Breast epithelium (tissue), 4 donors: ENCODE results near the gene GIPC1. TPM values are rescaled to one million over a fixed set of nuclear protein-coding genes. Genes with fewer than 3 reads are reported as not detected.

Experiments
- DNase-seq, 2 donors: peaks; one replicate each; pipeline ENCODE4 v3.0.0-alpha.2; 2019; ENCODE audit warnings: low spot score in 2 of 2
- H3K27ac ChIP-seq, 2 donors: fragments of 200-600 bp; sonication (generic) in 1 of 2; one replicate each; pipeline ENCODE4 v1.5.1; 2016 to 2019; ENCODE audit warnings: mild to moderate bottlenecking in 1 of 2
- H3K27me3 ChIP-seq, 2 donors: fragments of 200-600 bp; sonication (generic) in 1 of 2; one replicate each; pipeline versions ENCODE4 v1.5.1 to v1.6.0; 2017 to 2019; ENCODE audit warnings: control low read depth in 1 of 2, mild to moderate bottlenecking in 1 of 2
- H3K36me3 ChIP-seq: fragments of 200-600 bp; one replicate; pipeline ENCODE4 v1.5.1; 2019
- H3K4me1 ChIP-seq, 2 donors: fragments of 200-600 bp; sonication (generic); one replicate each; pipeline ENCODE4 v1.5.1; 2016 to 2019; ENCODE audit warnings: control low read depth in 1 of 2
- H3K4me3 ChIP-seq, 3 donors: fragments of 200-600 bp; sonication (generic); 1 replicate in 2 of 3; 2 replicates in 1 of 3; pipeline ENCODE4 v1.5.1; 2016 to 2019; ENCODE audit warnings: mild to moderate bottlenecking in 3 of 3, moderate library complexity in 2 of 3
- H3K9me3 ChIP-seq, 2 donors: fragments of 200-600 bp; sonication (generic) in 1 of 2; one replicate each; pipeline ENCODE4 v1.5.1; 2016 to 2019; ENCODE audit warnings: control low read depth in 1 of 2
- POLR2A ChIP-seq: fragments of 450-650 bp; IDR thresholded peaks from one replicate; pipeline ENCODE4 v1.6.1; 2016; ENCODE audit warnings: antibody characterized with exemption, mild to moderate bottlenecking, moderate library complexity
- POLR2AphosphoS5 ChIP-seq, 3 donors: sonication (generic); formaldehyde crosslinking; IDR thresholded peaks; one replicate each; pipeline ENCODE4 v1.6.1; 2017; ENCODE audit warnings: antibody characterized with exemption in 3 of 3
- intact Hi-C: fragments of 100-400 bp; cut with DNase I; formaldehyde crosslinking; loops from one replicate; pipeline ENCODE4 v1.15.1; 2023; ENCODE audit warnings: low total_unique reads
- total RNA-seq, 3 donors: library from RNA; depleted of rRNA; stranded (reverse); fragments of >200 nt; gene quantifications; one replicate each; pipeline ENCODE4 v1.1.0, GENCODE V29; 2016
- TF ChIP-seq, protein P1 (sequence below), 3 donors: fragments of 450-650 bp; IDR thresholded peaks; one replicate each; pipeline ENCODE4 v1.5.1; 2016 to 2017; ENCODE audit warnings: antibody characterized with exemption in 3 of 3, mild to moderate bottlenecking in 3 of 3, moderate library complexity in 3 of 3

The GIPC1 gene
- total RNA-seq, 3 donors from 2014 or later, result 48.8 to 79.0 (median 72.0) TPM

GRCh38 chr19:14479975-14480699 is 15.8 kb downstream of the GIPC1 start:
- H3K9me3 ChIP-seq, result no peaks in the 10 kb centered on the region
- peaks cover 5% of the 10 kb centered on the region for H3K36me3 ChIP-seq
- no peak for TF ChIP-seq POLR2A
- no peak for TF ChIP-seq POLR2AphosphoS5 (IDR thresholded peaks at IDR 0.05)
- TF ChIP-seq, protein P1, sequence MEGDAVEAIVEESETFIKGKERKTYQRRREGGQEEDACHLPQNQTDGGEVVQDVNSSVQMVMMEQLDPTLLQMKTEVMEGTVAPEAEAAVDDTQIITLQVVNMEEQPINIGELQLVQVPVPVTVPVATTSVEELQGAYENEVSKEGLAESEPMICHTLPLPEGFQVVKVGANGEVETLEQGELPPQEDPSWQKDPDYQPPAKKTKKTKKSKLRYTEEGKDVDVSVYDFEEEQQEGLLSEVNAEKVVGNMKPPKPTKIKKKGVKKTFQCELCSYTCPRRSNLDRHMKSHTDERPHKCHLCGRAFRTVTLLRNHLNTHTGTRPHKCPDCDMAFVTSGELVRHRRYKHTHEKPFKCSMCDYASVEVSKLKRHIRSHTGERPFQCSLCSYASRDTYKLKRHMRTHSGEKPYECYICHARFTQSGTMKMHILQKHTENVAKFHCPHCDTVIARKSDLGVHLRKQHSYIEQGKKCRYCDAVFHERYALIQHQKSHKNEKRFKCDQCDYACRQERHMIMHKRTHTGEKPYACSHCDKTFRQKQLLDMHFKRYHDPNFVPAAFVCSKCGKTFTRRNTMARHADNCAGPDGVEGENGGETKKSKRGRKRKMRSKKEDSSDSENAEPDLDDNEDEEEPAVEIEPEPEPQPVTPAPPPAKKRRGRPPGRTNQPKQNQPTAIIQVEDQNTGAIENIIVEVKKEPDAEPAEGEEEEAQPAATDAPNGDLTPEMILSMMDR (IDR thresholded peaks at IDR 0.05), result peak in 2 of 3 donors; percentile 40 to 53
- H3K27me3 ChIP-seq, result no peaks in the 10 kb centered on the region
- no peak overlapping the region for H3K27ac ChIP-seq
- H3K4me1 ChIP-seq, result peaks cover 0 to 5% of the 10 kb centered on the region in 2 donors
- DNase-seq, result no peak
- intact Hi-C loops, result no loop called here
- no peak overlapping the region for H3K4me3 ChIP-seq

- no peak overlapping the region for H3K4me3 ChIP-seq
- H3K27me3 ChIP-seq, result no peaks in the 10 kb centered on the region
- TF ChIP-seq POLR2AphosphoS5 (IDR thresholded peaks at IDR 0.05) (no peak), POLR2A (no peak)
- TF ChIP-seq, protein P1 (IDR thresholded peaks at IDR 0.05), result no peak
- peaks cover 0 to 7% of the 10 kb centered on the region in 2 donors for H3K4me1 ChIP-seq
- no peak overlapping the region for H3K27ac ChIP-seq
- intact Hi-C loops, result no loop called here
- no peak for DNase-seq
- no peaks in the 10 kb centered on the region for H3K9me3 ChIP-seq
- H3K36me3 ChIP-seq, result peaks cover 5% of the 10 kb centered on the region
These were observed 16.5 kb downstream of the GIPC1 start for GRCh38 chr19:14479309-14479974.

- no peaks in the 10 kb centered on the region for H3K9me3 ChIP-seq
- TF ChIP-seq POLR2AphosphoS5 (IDR thresholded peaks at IDR 0.05), result no peak
- TF ChIP-seq, protein P1 (IDR thresholded peaks at IDR 0.05), result no peak
- no peak for TF ChIP-seq POLR2A
- no peak for DNase-seq
- H3K4me3 ChIP-seq, result no peak overlapping the region
- peak overlapping the region in 1 of 2 donors; percentile 52 for H3K27ac ChIP-seq
- intact Hi-C loops, result no loop called here
- H3K36me3 ChIP-seq, result peaks cover 5% of the 10 kb centered on the region
- peaks cover 0 to 7% of the 10 kb centered on the region in 2 donors for H3K4me1 ChIP-seq
- H3K27me3 ChIP-seq, result peaks cover 0 to under 1% of the 10 kb centered on the region in 2 donors
These were observed 17.8 kb downstream of the GIPC1 start for GRCh38 chr19:14478113-14478545.

DNA sequence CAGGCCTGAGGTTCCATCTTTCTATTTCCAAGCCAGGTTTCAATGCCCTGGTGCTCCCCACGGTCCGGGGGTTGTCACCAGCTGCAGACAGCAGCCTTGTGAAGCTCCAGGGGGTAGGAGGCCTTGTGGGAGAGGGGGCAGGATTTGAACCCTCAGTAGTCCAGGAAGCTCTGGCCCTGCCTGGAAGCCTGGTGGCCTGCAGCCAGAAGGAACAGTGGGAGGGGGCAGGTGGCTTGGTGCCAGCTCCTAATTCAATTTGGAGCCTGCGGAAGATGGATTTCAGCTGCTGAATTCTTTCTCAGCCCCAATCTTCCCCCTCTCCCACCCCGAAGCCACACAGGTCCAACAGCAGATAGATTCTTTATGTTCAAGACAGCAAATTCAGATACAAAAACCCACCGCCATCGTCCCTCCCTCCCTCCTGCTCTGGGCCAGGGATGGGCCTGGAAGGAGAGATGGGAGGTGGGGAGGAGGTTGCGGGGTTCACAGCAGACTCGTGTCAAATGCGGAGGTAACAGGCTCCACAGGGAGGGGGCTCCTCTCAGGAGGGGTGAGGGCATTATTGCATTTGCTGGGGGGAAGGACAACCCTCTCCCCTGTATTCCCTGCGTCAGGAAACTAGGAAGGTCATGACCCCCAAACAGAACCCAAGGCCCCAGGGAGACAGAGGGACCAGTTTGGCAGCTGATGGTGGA is 18.4 kb downstream of the GIPC1 start:
- Histone ChIP-seq H3K9me3 (no peaks in the 10 kb centered on the region), H3K27ac (peak overlapping the region in 1 of 2 donors; percentile 52), H3K36me3 (peaks cover 5% of the 10 kb centered on the region), H3K27me3 (peaks cover 0 to 3% of the 10 kb centered on the region in 2 donors), H3K4me3 (no peak overlapping the region), H3K4me1 (peaks cover 0 to 7% of the 10 kb centered on the region in 2 donors)
- no peak for DNase-seq
- intact Hi-C loops, result no loop called here
- TF ChIP-seq POLR2AphosphoS5 (IDR thresholded peaks at IDR 0.05) (no peak), POLR2A (no peak)
- TF ChIP-seq, protein P1 (IDR thresholded peaks at IDR 0.05), result no peak
